Measurements from ENCODE around the gene MYO15B.
A peak's percentile ranks its signal among the peaks of the same experiment; 100 is the strongest.
"Not testable (repeated sequence)": the region's sequence is repeated elsewhere in the genome, so short reads cannot be mapped to it uniquely, and the experiment has no call there.

MYO15B gene

GRCh38 chr17:75576661-75577060, 10.9 kb upstream of the MYO15B start:
- no peak for DNase-seq

- not testable (repeated sequence) for DNase-seq
Observed at GRCh38 chr17:75581121-75581725, 6.4 kb upstream of the MYO15B start.

- DNase-seq, result not testable (repeated sequence)
Observed at GRCh38 chr17:75583197-75583596, 4.4 kb upstream of the MYO15B start.

DNA sequence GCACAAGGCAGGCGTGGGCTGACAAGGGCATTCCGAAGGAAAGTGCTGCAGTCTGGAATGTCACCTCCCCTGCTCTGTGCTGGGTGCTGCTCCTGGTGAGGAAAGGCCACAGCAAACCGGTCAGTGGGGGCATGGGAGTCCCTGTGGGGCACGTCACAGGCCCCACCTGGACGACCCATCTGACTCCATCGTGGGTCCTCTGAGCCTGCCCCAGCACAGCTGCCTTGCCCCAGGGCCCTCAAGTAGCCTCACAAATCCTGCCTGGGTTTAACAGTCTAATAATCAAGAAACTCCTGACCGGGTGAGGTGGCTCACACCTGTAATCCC, 2.8 kb upstream of the MYO15B start:
- DNase-seq, result no peak

DNA sequence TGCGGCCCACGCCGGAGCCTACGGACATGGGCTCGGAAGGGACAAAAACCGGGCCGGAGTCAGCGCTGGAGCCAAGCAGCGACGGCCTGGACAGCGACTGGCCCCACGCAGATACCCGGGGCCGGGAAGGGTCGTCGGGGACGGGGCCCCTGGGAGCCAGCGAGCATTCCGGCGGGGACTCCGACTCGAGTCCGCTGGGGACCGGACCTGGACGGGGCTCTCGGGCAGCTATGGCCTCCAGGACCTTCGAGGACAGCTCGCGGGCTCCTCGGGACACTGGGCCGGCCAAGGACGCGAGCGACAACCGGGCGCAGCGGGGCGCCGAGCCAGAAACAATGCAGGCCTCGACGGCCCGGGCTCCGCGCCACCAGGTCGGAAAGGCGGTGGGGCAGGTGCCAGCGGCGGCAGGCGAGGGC, 1.0 kb downstream of the MYO15B start:
- DNase-seq, result no peak

DNA sequence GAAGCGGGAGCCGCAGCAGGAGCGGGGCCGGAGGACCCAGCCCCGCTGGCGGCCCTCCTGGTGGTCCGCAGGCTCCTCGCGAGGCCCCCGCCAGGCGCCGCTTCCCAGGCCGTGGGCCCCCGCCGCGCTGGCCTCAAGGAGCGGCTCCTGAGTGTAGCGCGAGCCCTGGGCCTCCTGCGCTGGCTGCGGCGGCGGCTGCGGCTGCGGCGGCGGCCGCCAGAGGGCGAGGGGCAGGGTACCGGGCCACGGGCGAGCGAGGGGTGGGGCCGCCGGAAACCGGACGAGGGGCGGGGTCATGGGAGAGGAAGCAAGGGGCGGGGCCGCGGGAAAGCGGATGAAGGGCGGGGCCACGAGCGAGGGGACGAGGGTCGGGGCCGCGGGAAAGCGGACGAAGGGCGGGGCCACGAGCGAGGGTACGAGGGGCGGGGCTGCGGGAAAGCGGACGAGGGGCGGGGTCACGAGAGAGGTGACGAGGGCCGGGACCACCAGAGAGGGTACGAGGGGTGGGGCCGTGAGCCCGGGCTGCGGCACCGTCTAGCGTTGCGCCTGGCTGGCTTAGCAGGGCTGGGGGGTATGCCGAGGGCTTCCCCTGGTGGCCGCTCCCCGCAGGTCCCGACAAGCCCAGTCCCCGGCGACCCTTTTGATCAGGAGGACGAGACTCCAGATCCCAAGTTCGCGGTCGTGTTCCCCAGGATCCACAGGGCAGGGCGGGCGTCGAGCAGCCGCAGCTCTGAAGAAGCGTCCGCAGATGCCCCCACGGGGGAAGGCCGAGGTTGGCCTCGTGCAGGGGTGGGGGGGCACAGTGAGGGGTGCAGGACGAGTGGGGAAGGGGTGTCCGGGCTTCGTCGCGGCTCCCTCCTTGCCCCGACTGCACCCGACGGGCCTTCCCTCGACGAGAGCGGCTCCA, 1.7 kb downstream of the MYO15B start:
- peak; percentile 79 to 93 for DNase-seq

- no peak for DNase-seq
Observed at GRCh38 chr17:75589919-75590303, 2.3 kb downstream of the MYO15B start.

- no peak for DNase-seq
Observed at GRCh38 chr17:75590314-75590761, 2.7 kb downstream of the MYO15B start.

DNA sequence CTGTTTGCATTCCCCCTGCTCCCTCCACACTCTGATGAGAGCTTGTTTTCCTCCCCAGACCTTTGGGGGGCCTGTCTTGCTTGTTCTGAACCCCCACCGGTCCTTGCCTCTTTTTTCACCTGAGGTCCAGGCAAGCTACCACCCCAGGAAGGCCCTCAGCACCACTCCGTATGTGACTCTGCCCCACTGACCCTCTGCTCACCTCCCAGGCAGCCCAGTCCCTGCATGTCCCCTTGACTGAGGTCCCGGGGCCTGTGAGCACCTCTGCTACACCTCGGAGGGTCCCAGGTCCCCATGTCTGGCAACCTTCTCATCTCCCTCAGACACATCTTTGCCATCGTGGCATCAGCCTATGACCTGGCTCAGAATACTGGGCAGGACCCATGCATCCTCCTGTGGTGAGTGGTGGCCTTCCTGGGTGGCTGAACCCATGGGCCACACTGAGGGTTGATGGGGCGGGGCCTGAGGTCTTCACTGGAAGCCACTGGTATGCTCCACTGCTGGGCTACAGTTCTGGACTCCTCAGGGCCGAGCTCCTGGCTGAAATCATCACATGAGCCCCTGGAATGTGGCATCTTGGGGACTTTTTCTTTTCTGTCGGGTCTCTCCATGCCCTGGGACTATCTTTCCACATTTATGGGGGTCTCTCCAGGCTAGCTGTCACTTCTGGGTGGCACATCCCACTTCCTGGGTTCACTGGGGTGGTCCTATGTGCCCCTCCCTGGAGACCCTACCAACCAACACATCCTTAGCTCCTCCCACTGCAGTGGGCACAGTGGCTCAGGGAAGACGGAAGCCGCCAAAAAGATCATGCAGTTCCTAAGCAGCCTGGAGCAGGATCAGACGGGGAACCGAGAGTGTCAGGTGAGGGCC, 3.5 kb downstream of the MYO15B start:
- no peak for DNase-seq

DNA sequence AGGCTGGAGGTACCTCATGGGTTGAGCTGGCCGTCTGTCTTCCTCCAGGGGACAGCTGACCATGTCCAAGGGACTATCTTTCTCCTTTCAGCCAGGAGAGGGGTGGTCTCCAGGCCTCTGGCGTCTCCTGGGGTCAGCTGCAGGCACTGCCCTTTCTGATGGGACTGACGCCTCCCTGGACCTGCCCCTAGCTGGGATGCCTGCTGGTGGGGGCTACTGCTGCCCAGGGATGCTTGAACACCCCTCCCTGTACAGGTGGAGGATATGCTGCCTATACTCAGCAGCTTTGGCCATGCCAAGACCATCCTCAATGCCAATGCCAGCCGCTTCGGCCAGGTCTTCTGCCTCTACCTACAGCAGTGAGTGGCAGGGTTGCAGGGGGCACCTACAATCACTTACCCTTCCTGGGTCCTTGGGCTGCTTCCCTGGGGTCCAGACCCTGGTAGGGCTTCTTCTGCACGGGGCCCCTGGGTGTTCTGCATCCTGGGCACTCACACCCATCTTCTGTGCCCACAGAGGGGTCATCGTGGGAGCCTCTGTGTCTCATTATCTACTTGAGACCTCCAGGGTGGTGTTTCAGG, 4.2 kb downstream of the MYO15B start:
- no peak for DNase-seq

DNA sequence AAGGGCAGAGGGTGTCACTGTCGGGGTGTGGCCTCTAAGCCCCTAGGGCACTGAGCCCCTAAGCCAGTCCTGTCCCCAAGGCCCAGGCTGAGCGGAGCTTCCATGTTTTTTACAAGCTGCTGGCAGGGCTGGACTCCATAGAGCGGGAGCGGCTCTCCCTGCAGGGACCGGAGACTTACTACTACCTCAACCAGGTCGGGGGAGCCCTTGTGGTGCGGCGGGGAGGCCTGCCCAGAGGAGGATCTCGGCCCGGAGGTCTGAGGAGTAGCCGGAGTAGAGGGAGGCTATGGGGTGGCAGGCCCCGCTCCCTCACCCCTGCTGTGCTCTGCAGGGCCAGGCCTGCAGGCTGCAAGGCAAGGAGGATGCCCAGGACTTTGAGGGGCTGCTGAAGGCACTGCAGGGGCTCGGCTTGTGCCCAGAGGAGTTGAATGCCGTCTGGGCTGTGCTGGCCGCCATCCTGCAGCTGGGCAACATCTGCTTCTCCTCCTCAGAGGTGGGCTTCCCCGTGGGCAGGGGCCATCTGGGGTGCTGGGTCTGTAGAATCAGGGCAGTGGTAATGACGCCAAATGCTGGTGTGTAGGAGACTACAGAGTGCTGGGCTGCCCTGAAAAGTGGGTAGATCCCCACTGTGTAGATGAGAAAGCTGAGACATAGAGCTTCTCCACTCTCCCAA, 4.9 kb downstream of the MYO15B start:
- no peak for DNase-seq

DNA sequence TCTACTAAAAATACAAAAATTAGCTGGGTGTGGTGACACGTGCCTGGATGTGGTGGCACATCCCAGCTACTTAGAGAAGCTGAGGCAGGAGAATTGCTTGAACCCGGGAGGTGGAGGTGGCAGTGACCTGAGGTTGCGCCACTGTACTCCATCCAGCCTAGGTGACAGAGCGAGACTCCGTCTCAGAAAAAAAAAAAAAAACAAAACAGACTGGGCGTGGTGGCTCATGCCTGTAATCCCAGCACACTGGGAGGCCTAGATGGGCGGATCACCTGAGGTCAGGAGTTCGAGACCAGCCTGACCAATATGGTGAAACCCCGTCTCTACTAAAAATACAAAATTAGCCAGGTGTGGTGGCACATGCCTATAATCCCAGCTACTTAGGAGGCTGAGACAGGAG, 5.8 kb downstream of the MYO15B start:
- DNase-seq, result not testable (repeated sequence)

GRCh38 chr17:75594499-75595283, 7.1 kb downstream of the MYO15B start:
- no peak for DNase-seq

DNA sequence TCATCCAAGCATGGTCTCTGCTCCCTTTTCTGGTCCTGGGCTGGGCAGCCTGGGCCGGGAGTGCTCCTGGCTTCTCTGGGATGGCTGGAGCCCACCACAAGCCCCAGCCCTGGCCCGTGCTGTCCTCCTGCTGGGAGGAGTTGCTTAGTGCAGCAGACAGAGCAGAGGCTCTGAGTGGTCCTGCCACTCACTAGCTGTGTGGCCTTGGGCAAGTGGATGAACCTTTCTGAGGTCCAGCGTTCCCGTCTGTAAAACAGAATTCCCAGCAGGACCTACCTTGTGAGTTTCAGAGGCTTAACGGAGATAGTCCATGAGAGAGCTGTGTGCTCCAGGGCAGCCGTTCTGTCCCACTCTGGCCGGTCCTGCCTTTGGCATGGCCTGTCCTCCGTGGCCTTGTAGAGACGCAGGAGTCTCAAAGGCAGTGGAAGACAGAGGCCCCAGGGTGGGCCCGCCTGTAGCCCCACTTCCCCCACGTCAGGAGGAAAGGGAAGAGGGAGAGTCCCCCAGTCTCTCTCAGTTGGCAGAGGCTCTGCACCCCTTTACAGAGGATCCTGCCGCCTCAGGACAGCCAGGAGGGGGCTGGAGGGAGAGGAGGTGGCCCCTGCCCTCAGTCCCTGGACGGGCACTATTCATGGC, 7.8 kb downstream of the MYO15B start:
- no peak for DNase-seq

GRCh38 chr17:75595920-75596313, 8.3 kb downstream of the MYO15B start:
- DNase-seq, result no peak

- DNase-seq, result no peak
Observed at GRCh38 chr17:75596320-75597087, 8.9 kb downstream of the MYO15B start.

DNA sequence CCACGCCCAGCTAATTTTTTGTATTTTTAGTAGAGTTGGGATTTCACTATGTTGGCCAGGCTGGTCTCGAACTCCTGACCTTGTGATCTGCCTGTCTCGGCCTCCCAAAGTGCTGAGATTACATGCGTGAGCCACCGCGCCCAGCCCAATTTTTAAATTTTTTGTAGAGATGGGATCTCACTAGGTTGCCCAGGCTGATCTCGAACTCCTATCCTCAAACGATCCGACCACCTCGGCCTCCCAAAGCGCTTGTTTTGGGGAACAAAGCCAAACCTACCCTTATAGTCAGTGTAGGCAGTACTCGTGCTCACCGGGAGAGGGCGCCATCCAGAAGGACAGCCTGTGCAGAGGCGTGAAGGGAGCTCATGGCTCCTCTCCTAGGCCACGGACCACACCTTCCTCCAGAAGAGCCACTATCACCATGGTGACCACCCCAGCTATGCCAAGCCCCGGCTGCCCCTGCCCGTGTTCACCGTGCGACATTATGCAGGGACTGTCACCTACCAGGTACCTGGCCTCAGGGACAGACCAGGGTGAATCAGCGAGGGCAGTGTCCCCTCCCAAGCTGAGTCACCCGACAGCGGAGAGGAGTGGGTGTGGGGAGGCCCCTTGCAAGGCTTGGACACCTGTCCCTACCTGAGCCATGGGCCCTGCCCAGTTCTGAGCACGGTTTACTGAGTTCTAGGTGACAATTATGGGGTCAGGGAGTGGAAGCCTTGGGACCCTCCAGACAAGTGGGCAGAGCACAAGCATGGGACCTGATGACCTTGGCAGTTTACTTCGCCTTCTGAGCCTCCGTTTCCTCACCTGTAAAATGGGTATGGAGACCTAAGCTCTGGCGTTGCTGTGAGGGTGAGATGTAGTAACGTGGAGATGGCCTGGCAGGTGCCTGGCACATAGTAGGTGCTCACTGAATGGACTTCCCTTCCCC, 13.7 kb downstream of the MYO15B start:
- peak in 1 of 2 donors; percentile 19 for DNase-seq

GRCh38 chr17:75602644-75603043, 15.0 kb downstream of the MYO15B start:
- DNase-seq, result no peak

- DNase-seq, result no peak
Observed at GRCh38 chr17:75603123-75603522, 15.5 kb downstream of the MYO15B start.

Measured in hippocampal formation (tissue), 2 donors.